Stimulated activated CD8-positive, alpha-beta memory T cell treated with anti-CD3 and anti-CD28 coated beads, Interleukin-7, amount 100 ng/mL, for 24 hours (primary cell): ENCODE results near the gene MILR1.
"Not testable (repeated sequence)": the region's sequence is repeated elsewhere in the genome, so short reads cannot be mapped to it uniquely, and the experiment has no call there.

ENCODE experiments used
- DNase-seq: peaks from one replicate; pipeline ENCODE4 v3.0.0-alpha.2; 2020; ENCODE audit warnings: low read depth

Gene MILR1, protein sequence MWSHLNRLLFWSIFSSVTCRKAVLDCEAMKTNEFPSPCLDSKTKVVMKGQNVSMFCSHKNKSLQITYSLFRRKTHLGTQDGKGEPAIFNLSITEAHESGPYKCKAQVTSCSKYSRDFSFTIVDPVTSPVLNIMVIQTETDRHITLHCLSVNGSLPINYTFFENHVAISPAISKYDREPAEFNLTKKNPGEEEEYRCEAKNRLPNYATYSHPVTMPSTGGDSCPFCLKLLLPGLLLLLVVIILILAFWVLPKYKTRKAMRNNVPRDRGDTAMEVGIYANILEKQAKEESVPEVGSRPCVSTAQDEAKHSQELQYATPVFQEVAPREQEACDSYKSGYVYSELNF

DNA sequence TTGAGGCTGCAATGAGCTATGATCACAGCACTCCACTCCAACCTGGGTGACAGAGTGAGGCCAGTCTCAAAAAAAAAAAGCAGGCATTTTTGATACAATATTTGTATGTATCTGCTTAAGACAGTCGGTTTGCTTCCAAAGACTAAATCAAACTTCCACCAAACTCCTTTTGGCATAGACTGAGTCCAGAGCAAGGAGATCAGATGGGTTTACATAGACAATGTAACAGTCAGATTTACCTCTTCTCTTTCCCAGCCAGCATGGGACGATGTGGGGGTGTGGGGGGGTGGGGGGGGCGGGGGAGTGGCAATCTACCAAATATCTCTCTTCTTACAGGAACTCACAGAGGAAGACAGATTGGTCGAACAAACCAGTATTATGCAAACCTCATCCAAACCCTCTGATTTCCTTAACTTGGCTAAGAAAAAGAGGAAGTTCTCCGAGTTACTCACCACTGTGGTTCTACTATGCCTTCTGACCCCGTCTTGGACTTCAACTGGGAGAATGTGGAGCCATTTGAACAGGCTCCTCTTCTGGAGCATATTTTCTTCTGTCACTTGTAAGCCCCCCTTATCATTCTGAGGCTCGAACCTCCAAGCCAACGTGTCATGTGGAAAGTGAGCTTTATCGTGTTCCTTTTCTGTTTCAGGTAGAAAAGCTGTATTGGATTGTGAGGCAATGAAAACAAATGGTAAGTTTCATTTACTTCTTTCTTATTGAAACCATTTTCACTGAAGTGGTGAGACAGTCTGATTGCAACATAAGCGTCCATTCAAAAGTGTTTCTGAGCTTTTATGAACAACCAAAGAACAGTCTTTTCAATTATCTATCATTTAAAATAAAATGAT, at the start of gene MILR1:
Gene MILR1 (plus strand): TSS at position 451 of the 848 bp plus-strand sequence. CDS start 54 bp downstream, at position 505.
- no peak for DNase-seq

DNA sequence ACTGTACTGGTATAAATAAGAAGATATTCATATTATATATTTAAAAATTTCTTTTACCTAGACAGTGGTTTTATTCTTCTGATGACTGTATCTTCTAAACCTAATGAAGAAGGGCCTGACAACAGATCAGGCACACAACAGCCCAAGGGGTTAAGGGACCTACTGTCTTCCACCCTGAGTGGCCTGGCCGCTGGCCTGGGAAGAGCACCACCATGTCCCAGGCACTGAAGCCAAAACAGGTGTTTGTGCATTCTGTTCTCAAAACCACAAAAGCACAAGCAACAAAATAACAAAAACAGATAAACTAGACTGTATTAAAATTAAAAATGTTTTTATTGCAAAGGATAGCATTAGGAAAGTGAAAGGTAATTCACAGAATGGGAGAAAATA, 49.2 kb upstream of the MILR1 start:
- DNase-seq = no peak

DNA sequence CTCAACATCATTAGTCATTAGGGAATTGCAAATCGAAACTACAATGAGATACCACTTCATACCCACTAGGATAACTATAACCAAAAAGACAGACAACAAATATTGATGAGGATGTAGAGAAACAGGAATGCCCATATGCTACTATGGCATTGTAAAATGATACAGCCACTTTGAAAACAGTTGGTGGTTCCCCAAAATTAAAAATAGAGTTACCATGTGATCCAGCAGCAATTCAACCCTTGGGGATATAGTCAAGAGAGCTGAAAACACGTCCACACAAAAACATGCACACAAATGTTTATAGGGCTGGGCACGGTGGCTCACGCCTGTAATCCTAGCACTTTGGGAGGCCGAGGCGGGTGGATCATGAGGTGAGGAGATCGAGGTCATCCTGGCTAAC, 48.3 kb upstream of the MILR1 start:
- no peak for DNase-seq

DNA sequence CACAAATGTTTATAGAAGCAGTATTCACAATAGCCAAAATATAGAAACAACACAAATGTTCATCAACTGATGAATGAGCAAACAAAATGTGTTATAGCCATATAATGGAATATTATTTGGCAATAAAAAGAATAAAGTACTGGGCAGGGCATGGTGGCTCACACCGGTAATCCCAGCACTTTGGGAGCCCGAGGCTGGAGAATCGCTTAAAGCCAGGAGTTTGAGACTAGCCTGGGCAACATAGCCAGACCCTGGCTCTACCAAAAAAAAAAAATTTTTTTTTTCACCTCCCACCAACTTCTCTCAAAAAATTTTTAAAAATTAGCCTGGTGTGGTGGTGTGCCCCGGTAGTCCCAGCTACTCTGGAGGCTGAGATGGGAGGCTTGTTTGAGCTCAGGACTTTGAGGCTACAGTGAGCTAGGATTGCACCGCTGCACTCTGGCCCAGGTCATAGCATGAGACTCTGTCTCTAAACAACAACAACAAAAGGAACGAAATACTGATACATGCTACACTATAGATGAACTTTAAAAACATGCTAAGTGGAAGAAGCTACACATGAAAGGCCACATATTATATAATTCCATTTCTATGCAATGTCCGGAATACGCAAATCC, 47.6 kb upstream of the MILR1 start:
- no peak for DNase-seq

DNA sequence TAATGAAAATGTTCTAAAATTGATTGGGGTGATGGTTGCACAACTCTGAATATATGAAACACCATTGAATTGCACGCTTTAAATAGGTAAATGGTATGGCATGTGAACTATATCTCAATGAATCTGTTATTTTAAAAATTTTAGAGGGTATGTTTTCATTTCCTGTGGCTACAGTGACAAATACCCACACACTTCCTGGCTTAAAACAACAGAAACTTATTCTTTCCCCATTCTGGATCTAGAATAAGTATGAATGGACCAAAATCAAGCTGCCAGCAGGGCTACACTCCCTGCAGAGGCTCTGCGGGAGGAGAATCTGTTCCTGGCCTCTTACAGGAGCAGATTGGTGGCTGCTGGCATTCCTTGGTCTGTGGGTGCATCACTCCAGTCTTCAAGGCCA, 47.0 kb upstream of the MILR1 start:
- no peak for DNase-seq

DNA sequence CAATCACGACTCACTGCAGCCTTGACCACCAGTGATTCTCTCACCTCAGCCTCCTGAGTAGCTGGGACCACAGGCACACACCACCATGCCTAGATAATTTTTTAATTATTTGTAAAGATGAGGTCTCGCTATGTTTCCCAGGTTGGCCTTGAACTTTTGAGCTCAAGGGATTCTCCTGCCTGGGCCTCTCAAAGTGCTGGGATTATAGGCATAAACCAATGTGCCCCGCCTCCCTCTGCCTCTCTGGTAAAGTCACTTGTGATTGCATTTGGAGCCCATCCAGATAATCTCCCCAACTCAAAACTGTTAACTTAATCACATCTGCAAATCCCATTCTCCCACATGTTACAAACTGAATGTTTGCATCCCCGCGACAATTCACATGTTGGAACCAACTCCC, 46.4 kb upstream of the MILR1 start:
- no peak for DNase-seq

DNA sequence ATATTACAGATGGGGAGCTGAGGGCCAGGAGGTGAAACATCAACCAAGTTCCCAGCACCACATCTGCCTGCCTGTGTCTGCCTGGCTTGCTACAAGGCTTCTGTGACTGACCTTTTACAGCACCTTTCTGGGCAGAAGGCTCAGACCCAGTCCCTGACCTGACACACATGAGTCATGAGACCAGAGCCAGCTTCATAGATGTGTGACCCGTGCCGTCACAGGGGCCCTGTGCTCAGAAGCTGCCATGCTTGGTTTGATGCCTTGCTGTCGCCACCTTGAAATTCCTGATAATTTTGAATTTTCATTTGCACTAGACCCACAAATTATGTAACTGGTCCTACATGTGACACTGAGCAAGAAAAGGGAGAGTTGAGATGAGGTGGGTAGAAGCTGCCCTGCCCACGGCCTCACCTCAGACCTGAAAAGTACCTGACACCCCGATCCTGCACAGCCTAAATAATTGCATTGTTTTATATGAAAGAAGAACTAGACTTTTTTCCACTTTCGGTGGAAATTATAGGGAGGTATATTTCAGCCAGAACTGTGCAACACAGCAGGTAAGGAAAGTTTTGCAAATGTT, 44.9 kb upstream of the MILR1 start:
- DNase-seq = no peak

DNA sequence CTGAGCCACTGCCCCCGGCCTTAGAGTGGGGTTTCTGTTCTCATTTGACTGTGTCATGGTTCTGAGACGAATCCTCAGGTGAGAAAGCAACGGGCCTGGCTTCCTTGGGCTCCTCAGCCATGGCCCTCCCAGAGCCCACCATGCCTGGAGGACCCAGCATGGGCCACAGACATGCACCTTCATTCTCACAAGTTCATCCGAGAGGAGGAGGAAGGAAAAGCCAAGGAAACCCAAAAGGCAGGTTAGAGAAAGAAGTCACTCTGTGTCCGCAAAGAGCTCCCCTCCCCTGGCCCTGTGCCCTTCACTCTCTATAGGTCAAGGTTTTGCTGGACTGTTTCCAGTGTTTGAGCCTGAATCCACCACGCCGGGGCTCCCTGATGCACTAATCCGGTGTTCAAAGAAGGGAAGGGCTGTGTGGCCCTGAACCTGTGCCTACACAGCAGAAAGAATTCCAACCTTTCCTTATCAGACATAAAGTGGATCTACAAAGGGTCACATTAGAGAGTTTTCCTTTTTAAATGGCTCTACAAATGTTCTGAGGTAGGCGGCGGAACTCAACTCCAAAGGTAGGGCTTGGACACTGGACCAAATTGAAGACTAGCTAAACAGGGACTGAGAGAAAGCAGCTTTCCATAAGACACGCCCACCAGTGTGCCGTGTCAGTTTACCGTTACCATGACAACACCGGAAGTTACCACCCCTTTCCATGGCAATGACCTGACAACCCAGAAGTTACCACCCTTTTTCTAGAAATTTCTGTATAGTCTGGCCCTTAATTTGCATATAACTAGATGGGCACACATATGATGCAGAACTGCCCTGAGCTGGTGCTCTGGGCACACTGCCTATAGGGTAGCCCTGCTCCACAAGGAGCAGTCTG, 42.4 kb upstream of the MILR1 start:
- no peak for DNase-seq

DNA sequence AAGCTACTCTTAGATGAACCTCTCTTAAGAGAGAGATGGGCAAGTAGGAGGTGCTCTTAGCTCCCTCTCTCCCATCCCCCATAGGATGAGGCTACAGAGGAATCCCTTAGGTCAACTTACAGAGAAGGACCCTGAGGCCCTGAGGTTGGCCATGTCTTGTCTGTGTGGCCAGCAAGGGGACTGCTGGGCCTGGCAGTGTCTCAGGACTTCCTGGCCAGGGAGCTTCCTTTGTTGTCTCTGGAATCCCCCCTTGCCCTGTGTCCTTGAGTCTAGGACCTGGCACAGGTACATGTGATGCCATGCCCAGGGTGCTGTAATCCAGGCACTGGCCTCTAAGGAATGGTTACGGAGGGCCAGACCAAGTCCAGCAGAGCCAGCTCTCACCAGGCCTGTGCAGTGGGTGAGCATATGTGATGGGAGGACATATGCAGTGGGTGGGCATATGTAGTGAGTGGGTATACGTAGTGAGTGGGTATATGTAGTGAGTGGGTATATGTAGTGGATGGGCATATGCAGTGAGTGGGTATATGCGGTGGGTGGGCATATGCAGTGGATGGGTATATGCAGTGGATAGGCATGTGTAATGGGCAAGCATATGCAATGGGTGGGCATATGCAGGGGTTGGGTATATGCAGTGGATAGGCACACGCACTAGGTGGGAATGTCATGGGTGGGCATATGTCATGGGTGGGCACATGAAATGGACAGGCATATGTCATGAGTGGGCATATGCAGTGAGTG, 38.0 kb upstream of the MILR1 start:
- no peak for DNase-seq

DNA sequence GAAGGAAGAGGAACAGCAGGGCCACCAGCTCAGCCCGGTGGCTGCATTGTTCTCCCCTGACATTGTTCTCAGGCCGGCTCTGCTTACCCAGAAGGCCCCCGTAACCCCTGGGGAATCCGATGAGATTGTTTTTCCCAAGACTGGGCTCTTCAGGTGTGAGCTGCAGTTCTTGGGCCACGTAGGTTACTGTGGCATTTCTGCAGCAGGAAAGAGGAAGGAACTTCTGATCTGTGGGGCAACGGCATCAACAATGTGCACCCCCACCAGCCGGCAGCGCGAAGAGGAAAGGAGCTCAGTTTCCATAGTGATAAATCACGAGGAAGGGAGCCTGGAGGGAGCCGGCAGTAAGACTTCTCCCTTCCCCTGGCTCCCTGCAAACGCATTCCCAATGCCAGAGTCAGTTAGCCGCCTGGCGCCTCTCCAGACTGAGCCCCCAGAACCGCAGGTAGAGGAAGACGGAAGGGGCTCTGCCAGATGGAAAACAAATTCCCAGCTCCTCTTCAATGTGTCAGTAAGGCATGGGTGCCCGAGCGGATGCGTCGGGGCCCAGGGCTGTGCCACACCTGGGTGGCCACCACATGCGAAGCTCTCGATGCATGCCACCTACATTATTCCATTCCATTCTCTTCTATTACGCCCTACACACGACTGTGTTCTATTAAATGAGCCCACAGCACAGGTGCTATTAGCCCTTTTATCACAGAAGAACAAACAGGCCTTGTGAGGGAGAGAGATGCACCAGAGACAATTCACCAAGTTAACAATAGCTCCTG, 36.7 kb upstream of the MILR1 start:
- no peak for DNase-seq

DNA sequence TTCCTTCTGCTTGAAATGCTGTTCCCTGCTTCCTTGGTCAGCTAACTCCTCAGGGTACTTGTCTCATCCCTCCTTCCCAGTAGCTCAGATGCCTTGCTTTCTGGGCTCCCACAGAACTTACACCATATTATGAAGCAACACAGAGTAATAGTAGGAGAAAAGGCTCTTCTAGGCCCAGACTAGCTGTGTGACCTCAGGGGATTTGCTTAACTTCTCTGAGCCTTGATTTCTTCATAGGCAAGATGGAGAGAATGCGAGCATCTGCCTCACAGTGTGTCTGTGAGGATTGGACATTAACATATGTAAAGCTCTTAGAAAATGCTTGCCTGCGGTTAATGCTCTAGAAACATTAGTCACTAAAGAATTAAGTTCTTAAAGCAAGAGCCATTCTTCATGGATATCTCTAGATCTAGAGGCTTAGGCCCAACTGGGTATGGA, 36.0 kb upstream of the MILR1 start:
- no peak for DNase-seq

DNA sequence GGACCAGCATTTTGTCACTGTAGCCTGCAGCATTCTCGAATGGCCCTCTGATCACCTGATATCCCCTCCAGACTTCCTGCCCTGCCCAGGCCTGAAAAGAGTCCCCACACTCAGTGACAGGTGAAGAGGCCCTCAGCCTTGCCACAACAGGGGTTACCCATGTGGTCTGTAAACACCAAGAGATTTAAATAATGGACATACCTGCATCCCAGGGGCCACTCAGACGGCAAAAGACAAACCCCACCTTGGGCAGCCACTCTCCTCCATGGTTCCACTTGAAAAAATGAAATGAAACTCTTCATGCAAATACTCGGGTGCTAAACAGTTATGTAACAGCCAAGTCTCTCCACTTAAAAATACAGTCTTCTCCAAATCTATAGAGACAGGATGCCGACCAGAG, 35.4 kb upstream of the MILR1 start:
- DNase-seq = no peak

DNA sequence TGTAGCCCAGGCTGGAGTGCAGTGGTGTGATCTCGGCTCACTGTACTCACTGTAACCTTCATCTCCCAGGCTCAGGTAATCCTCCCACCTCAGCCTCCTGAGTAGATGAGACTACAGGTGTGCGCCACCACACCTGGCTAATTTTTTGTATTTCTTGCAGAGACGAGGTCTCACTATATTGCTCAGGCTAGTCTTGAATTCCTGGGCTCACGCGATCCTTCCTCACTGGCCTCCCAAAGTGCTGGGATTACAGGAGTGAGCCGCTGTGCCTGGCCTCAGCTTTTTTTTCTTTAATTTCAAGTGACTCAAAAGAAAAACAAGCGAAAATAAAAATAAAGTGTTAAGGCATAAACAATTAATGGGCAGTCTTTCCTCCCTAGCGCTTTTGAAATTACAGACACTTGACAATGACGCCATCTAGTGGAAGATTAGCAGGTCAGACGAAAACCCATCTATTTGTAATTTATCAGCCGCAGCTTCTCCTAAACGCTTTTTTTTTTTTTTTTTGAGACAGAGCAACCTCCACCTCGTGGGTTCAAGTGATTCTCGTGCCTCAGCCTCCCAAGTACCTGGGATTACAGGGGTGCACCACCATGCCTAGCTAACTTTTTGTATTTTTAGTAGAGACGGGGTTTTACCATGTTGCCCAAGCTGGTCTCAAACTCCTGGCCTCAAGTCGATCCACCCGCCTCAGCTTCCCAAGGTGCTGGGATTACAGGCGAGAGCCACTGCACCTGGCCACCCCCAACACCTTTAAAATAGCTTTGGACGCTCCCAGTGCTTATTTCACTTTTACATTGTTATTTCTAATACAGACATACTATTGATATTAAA, 30.2 kb upstream of the MILR1 start:
- no peak for DNase-seq

DNA sequence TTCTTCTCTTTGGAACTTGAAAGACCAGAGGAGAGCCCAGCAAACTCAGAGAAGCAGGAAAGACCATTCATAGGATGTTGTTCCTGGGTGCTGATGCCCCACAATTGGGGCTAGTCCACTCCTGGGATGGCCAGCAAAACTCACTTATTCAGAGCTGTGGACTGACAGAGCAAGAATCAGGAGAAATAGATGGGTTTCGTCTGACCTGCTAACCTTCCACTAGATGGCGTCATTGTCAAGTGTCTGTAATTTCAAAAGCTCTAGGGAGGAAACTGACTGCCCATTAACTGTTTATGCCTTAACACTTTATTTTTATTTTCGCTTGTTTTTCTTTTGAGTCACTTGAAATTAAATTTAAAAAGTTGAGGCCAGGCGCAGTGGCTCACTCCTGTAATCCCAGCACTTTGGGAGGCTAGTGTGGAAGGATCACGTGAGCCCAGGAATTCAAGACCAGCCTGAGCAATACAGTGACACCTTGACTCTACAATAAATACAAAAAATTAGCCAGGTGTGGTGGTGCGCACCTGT, 28.7 kb upstream of the MILR1 start:
- no peak for DNase-seq

DNA sequence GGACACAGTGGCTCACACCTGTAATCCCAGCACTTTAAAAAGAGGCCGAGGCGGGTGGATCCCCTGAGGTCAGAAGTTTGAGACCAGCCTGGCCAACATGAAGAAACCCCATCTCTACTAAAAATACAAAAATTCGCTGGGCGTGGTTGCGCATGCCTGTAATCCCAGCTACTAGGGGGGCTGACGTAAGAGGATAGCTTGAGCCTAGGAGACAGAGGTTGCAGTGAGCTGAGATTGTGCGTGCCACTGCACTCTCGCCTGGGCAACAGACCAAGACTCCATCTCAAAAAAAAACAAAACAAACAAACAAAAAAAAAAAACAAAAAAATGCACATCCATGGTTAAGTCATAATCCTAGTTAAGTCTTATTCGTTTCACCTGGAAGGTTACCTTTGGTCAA, 26.8 kb upstream of the MILR1 start:
- not testable (repeated sequence) for DNase-seq

DNA sequence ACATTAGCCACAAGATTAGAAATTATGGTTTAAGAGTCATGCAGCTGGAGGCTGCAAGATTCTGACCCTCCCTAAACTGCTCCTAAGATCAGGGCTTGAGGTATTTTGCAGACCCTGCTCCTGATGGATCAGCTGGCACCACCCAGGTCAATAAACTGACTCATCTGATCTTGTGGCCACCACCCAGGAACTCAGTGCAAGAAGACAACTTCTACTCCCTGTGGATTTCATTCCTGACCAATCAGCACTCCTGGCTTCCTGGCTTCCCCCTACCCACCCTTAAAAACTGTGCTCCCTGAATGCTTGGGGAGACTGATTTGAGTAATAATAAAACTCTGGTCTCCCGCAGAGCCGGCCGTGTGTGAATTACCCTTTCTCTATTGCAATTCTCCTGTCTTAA, 25.0 kb upstream of the MILR1 start:
- DNase-seq = no peak

DNA sequence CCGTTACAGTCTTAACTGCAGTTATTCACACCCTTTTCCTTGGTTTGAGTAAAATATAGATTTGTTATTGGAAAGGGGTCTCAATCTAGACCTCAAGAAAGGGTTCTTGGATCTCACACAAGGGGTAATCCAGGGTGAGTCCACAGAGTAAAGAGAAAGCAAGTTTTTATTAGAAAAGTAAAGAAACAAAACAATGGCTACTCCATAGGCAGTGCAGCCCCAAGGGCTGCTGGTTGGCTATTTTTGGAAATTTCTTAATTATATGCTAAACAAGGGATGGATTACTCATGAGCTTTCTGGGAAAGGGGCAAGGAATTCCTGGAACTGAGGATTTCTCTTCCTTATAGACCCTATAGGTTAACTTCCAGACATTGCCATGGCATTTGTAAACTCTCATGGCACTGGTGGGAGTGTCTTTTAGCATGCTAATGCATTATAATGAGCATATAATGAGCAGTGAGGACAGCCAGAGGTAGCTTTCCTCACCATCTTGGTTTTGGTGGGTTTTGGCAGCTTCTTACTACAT, 24.5 kb upstream of the MILR1 start:
- DNase-seq = no peak

DNA sequence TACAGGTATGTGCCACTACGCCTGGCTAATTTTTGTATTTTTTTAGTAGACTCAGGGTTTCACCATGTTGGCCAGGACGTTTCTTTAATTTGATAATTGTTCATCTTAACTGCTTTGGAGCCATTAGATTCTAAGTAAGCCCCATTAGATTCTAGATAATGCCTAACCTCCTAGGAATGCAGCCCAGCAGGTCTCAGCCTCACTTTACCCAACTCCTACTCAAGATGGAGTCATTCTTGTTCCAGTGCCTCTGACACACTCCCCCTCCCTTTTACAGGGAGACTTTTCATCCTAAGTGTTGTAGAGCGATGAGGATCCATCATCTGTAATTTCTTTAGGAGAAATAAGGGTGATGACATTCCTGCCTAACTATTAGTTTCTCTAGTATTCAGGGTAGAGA, 23.7 kb upstream of the MILR1 start:
- DNase-seq = no peak

DNA sequence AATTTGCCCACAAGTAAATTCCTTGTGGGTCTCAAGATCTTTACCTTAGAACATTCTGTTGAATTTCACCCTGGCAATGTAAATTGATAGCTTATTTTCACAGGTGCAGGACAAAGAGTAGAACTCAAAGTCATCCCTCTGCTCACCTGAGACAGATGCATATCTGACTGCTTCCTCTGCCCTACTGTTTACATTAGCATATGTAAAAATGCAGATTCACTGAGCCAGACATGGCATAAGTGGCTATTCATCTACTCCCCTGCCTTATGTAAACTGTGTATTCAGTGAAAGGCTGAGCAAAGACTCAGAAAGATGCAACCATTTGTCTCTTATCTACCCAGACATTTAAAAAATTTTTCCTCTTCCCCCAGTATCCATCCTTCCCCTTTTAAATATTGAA, 22.3 kb upstream of the MILR1 start:
- DNase-seq = no peak
